PC-9 (cell line): Measurements from ENCODE around the gene PTPN1. TPM values are rescaled to one million over a fixed set of nuclear protein-coding genes. Genes with fewer than 3 reads are reported as not detected.

ENCODE experiments used
- BruUV-seq: library from RNA; stranded (reverse); fragments of 400-500 nt; replicated peaks from 2 replicates; lab custom pipeline; 2021; lab: Mats Ljungman, UMichigan
- CTCF ChIA-PET: fragments of 300-600 bp; sonication (Branson Sonifier 250); formaldehyde crosslinking; loops from one replicate; lab custom pipeline; 2022; ENCODE audit warnings: antibody characterized with exemption; lab: Charles Lee
- POLR2A ChIA-PET: fragments of 300-600 bp; sonication (Branson Sonifier 250); formaldehyde crosslinking; loops from one replicate; lab custom pipeline; 2022; ENCODE audit warnings: antibody characterized with exemption; ENCODE audit not compliant: unreplicated experiment; lab: Charles Lee
- DNase-seq, 2 experiments: peaks; one replicate each; pipeline versions ENCODE4 v3.0.0 to v3.0.0-alpha.2; 2015 to 2022; ENCODE audit warnings: mixed read lengths in 1 of 2
- H2AFZ ChIP-seq: fragments of 200-600 bp; sonication (generic); 2 replicates; pipeline ENCODE4 v1.8.1; 2017; ENCODE audit warnings: antibody characterized with exemption
- H3F3A ChIP-seq: fragments of 200-600 bp; sonication (generic); 2 replicates; pipeline ENCODE4 v1.8.1; 2017; ENCODE audit warnings: antibody characterized with exemption, mild to moderate bottlenecking, low read depth; ENCODE audit not compliant: insufficient read depth
- H3K27ac ChIP-seq: fragments of 200-600 bp; sonication (generic); 2 replicates; pipeline ENCODE4 v1.6.1; 2016; ENCODE audit warnings: mixed run types
- H3K27me3 ChIP-seq: fragments of 200-600 bp; sonication (generic); 2 replicates; pipeline ENCODE4 v1.6.1; 2016; ENCODE audit warnings: low read depth, mixed run types; ENCODE audit not compliant: insufficient read depth
- H3K36me3 ChIP-seq: fragments of 200-600 bp; sonication (generic); 2 replicates; pipeline ENCODE4 v1.6.1; 2016; ENCODE audit warnings: low read depth, mixed run types
- H3K4me1 ChIP-seq: fragments of 200-600 bp; sonication (generic); replicated peaks from 2 replicates; pipeline ENCODE4 v1.6.1; 2016; ENCODE audit warnings: mixed run types; ENCODE audit not compliant: insufficient read depth
- H3K4me2 ChIP-seq: fragments of 200-600 bp; sonication (generic); 2 replicates; pipeline ENCODE4 v1.6.1; 2017; ENCODE audit warnings: mixed run types
- H3K4me3 ChIP-seq: fragments of 200-600 bp; sonication (generic); 2 replicates; pipeline ENCODE4 v1.6.1; 2016; ENCODE audit warnings: mixed run types
- H3K79me2 ChIP-seq: fragments of 200-600 bp; sonication (generic); 2 replicates; pipeline ENCODE4 v1.6.1; 2017; ENCODE audit warnings: low read depth, mixed run types
- H3K9me2 ChIP-seq: fragments of 200-600 bp; sonication (generic); 2 replicates; pipeline ENCODE4 v1.8.1; 2017; ENCODE audit warnings: mild to moderate bottlenecking; ENCODE audit not compliant: insufficient read depth
- H3K9me3 ChIP-seq: fragments of 200-600 bp; sonication (generic); 2 replicates; pipeline ENCODE4 v1.8.1; 2016; ENCODE audit warnings: low read depth; ENCODE audit not compliant: insufficient read depth
- H4K20me1 ChIP-seq: fragments of 200-600 bp; sonication (generic); 2 replicates; pipeline ENCODE4 v1.8.1; 2017; ENCODE audit not compliant: insufficient read depth
- CTCF ChIP-seq: fragments of 200-600 bp; sonication (generic); conservative IDR thresholded peaks from 2 replicates; pipeline ENCODE4 v1.6.1; 2017; ENCODE audit warnings: mixed run types, antibody characterized with exemption, mild to moderate bottlenecking, moderate library complexity
- EZH2 ChIP-seq: fragments of 200-600 bp; sonication (generic); IDR thresholded peaks from 2 replicates; pipeline ENCODE4 v1.8.0; 2017; ENCODE audit warnings: antibody characterized with exemption, low read depth
- intact Hi-C: fragments of 100-400 bp; cut with micrococcal nuclease; formaldehyde crosslinking; loops from one replicate; pipeline ENCODE4 v1.10.0; 2022; ENCODE audit not compliant: unreplicated experiment
- total RNA-seq: library from RNA; stranded (reverse); gene quantifications from 2 replicates; pipeline ENCODE4 v1.2.3, GENCODE V29; 2021

PTPN1 gene
- total RNA-seq, 1 experiment from 2014 or later = 59.8 TPM

- no peaks in the 10 kb centered on the region for H3K4me1 ChIP-seq
- peaks cover 5% of the 10 kb centered on the region for H3F3A ChIP-seq
- H3K27me3 ChIP-seq = no peaks in the 10 kb centered on the region
- no peak for DNase-seq
- intact Hi-C loops = no loop called here
- H3K4me3 ChIP-seq = no peak overlapping the region
- TF ChIP-seq CTCF = no peak
- no peak overlapping the region for H3K27ac ChIP-seq
- no TSS peak for BruUV-seq
- no peaks in the 10 kb centered on the region for H3K79me2 ChIP-seq
- H3K9me3 ChIP-seq = no peaks in the 10 kb centered on the region
- H3K4me2 ChIP-seq = no peak overlapping the region
- CTCF ChIA-PET = no interaction called here
- POLR2A ChIA-PET = no interaction called here
- no peak overlapping the region for H2AFZ ChIP-seq
- no peaks in the 10 kb centered on the region for H3K9me2 ChIP-seq
- H3K36me3 ChIP-seq = no peaks in the 10 kb centered on the region
- no peaks in the 10 kb centered on the region for H4K20me1 ChIP-seq
These were observed 94.3 kb downstream of the PTPN1 start for GRCh38 chr20:50604451-50604850.

GRCh38 chr20:50605136-50605535 is 95.0 kb downstream of the PTPN1 start:
- BruUV-seq = no TSS peak
- CTCF ChIA-PET = no interaction called here

GRCh38 chr20:50607436-50607835 is 97.3 kb downstream of the PTPN1 start:
- no peaks in the 10 kb centered on the region for H3K36me3 ChIP-seq
- POLR2A ChIA-PET = no interaction called here

More at GRCh38 chr20:50605136-50605535, 95.0 kb downstream of the PTPN1 start:
- Histone ChIP-seq H3K4me3 (no peak overlapping the region), H4K20me1 (no peaks in the 10 kb centered on the region), H3K9me2 (no peaks in the 10 kb centered on the region), H3K4me2 (no peak overlapping the region), H3F3A (peaks cover 5% of the 10 kb centered on the region; the same call in 1 of the 2 replicates), H3K27me3 (no peaks in the 10 kb centered on the region), H3K27ac (no peak overlapping the region), H3K36me3 (no peaks in the 10 kb centered on the region), H3K9me3 (no peaks in the 10 kb centered on the region), H3K79me2 (no peaks in the 10 kb centered on the region), H2AFZ (no peak overlapping the region), H3K4me1 (peaks cover 2% of the 10 kb centered on the region)
- intact Hi-C loops = no loop called here
- DNase-seq = no peak
- TF ChIP-seq EZH2 (no peak), CTCF (no peak)
- POLR2A ChIA-PET = no interaction called here

More at GRCh38 chr20:50607436-50607835, 97.3 kb downstream of the PTPN1 start:
- no TSS peak for BruUV-seq
- no peaks in the 10 kb centered on the region for H3K9me2 ChIP-seq
- no peaks in the 10 kb centered on the region for H3K27me3 ChIP-seq
- H3K27ac ChIP-seq = no peak overlapping the region
- H4K20me1 ChIP-seq = no peaks in the 10 kb centered on the region
- TF ChIP-seq EZH2 (no peak), CTCF (no peak)
- peaks cover 7% of the 10 kb centered on the region for H3K4me1 ChIP-seq
- no peak overlapping the region for H3K4me2 ChIP-seq
- H3K79me2 ChIP-seq = no peaks in the 10 kb centered on the region
- no peak for DNase-seq
- intact Hi-C loops = no loop called here
- no peaks in the 10 kb centered on the region for H3K9me3 ChIP-seq
- no peaks in the 10 kb centered on the region for H3F3A ChIP-seq
- H2AFZ ChIP-seq = no peak overlapping the region
- CTCF ChIA-PET = interaction anchor here (0.5 kb wide), 1 partner anchor 428 kb away, joined by 4 read pairs; no protein-coding TSS in a partner anchor
- no peak overlapping the region for H3K4me3 ChIP-seq
